D721Med (cell line): ENCODE measurements around the gene XYLT1.

ENCODE experiments used
- DNase-seq: peaks from one replicate; pipeline ENCODE4 v3.0.0; 2011; ENCODE audit warnings: low spot score; ENCODE audit not compliant: insufficient read length
- FAIRE-seq: peaks from 2 replicates; lab custom pipeline; 2011; peaks lifted over from hg19 to GRCh38; lab: Jason Lieb, UNC
- TF ChIP-seq, protein P1 (sequence below): IDR thresholded peaks from 2 replicates; pipeline ENCODE4 v1.5.1; 2012; ENCODE audit warnings: mild to moderate bottlenecking, control low read depth; ENCODE audit not compliant: insufficient read depth; ENCODE audit errors: missing control alignments

Gene XYLT1

DNA sequence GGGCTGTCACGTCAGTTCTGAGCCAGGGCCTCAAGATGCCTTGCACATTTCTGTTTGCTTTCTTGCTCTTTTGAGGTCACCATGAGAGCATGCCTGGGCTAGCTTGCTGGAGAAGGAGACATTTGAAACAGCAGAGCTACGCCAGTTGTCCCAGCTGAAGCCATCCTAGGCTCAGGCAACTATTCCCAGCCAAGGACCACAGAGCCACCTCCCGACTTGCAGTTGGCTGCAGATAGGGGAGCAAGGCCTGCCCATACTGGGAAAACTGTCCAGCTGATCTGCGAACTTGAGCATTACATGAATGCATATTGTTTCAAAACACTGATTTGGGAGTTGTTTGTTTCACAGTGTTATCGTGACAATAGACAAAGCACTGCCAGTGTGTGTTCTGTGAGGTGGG lies 340.8 kb downstream of the XYLT1 start:
- FAIRE-seq (no peak), DNase-seq (no peak)
- TF ChIP-seq, protein P1, sequence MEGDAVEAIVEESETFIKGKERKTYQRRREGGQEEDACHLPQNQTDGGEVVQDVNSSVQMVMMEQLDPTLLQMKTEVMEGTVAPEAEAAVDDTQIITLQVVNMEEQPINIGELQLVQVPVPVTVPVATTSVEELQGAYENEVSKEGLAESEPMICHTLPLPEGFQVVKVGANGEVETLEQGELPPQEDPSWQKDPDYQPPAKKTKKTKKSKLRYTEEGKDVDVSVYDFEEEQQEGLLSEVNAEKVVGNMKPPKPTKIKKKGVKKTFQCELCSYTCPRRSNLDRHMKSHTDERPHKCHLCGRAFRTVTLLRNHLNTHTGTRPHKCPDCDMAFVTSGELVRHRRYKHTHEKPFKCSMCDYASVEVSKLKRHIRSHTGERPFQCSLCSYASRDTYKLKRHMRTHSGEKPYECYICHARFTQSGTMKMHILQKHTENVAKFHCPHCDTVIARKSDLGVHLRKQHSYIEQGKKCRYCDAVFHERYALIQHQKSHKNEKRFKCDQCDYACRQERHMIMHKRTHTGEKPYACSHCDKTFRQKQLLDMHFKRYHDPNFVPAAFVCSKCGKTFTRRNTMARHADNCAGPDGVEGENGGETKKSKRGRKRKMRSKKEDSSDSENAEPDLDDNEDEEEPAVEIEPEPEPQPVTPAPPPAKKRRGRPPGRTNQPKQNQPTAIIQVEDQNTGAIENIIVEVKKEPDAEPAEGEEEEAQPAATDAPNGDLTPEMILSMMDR, result no peak

DNA sequence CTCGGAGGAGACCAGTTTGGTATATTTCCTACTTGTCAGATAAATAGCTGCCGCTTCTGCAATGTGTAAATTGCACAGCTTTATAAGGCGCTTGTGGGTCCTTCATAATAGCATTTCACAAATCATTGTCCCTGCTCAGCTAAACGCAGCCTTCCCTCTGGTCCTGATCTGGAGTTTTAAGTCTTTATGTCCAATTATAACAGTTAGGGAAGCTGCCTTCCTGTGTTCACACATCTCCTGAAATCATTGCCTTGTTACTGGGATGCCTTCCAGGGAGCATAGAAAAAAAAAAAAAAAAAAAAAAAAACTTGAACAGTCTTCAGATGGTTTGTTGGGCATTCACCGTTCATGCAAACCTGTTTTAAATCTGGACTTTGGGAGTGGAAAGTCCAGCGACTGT lies 342.0 kb downstream of the XYLT1 start:
- no peak for DNase-seq
- TF ChIP-seq, protein P1, result no peak
- FAIRE-seq, result no peak

DNA sequence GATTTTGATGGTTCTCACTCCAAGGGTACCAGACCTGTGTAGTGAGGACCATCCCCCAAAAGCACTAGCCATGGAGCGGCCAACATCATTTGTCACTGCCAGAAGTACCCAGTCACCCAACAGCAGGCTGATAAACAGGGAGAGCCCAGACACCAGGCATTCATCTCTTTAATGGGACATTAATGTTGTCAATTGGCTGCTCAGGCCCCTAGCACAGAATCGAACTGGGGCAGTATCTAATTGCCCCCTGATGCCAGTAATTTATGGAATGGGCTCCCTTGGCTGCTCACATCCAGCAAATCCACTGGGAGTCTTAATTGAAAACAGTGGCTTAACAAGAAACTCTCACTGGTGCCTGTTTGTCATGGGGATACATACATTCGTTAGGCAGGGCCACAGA lies 344.6 kb downstream of the XYLT1 start:
- no peak for DNase-seq
- no peak for FAIRE-seq
- TF ChIP-seq, protein P1, result no peak

DNA sequence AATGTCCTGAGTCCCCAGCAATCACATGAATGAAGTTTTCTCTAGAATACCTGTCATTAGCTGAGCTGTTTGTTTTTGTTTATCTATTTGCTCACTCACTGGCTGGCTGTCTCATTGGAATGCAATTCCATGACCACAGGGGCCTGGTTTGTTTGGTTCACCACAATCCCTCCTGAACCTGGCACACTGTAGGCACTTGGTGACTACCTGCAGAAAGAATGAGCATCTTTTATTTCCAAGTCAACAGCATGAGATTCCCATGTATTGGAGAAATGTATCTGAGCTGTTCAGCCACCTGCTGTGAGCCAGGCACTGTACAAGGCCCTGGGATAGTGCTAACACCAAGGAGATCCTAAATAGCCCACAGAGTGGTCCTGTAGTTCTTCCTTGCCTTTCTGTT lies 345.1 kb downstream of the XYLT1 start:
- TF ChIP-seq, protein P1, result no peak
- FAIRE-seq (no peak), DNase-seq (no peak)

DNA sequence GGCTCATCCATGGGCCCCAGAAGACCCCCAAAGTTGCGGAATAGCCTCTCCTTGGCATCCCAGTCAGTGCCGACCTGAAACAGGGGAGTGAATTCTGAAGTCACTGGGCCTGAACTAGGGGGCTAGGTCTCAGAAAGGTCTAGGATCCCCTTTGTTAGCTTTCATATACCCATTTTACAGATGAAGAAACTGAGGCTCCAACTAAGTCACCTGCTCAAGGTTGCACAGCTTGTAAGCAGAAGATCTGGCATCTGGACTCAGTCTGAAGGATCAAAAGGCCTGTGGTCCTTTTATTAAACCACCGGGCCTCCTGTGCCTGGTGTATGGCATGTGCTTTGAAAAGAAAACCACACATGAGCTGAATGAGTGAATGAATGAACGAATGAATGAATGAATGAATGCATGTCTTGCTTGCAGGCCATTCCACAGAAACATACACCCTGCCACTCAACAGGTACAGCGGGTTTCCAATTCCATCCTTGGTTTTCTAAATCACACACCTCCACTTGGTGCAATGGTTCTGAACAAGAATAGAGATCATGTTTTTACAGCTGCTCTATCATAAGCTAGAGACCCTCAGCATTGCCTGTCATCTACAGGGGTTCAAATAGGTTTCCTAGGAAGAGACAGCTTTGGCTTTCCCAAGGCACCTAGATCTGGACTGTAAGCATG lies 352.7 kb downstream of the XYLT1 start:
- FAIRE-seq (no peak), DNase-seq (no peak)
- TF ChIP-seq, protein P1, result no peak

DNA sequence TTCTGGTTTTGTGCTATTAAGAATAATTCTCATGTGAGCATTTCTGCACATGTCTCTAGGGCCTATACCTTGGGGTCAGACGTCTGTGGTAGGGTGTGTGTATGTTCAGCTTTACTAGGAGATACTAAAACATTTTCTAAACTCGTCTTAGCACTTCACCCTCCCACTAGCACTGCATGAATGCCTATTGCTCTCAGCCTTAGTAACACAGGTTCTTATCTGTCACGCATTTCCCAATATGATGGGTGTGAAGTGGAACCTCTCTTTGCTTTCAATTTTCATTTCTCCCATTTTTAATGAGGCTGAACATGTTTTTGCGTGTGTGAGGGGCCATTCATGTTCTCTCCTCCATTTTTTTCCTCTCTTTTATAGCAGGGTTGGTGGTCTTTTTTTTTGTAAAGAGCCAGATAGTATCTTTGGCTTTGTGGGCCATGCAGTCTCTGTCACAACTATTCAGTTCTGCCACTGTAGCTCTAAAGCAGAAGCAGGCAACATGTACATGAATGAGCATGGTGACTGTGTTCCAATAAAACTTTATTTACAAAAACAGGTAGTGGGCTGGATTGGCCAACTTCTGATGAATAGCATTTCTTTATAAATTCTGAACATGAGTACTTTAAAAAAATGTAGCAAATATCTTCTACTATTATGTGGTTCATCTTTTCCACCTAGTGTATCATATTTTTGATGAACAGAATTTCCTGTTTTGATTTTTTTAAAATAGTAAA lies 354.0 kb downstream of the XYLT1 start:
- TF ChIP-seq, protein P1, result no peak
- DNase-seq (no peak), FAIRE-seq (no peak)

DNA sequence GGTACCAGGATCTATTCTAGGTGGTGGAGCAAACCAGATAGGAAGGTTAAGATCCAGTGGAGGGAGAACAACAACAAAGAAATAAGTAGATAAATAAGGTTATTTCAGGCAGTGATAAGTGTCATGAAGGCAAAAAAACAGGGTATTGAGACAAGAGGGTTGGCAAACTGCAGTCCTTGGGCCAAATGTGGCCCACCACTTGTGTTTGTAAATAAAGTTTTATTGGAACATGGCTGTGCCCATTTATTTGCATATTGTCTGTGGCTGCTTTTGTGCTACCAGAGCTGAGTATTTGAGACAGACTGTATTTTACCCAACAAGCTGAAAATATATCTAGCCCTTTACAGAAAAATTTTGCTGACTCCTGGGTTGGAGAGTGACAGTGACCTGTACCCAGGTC lies 361.3 kb downstream of the XYLT1 start:
- FAIRE-seq (no peak), DNase-seq (no peak)
- TF ChIP-seq, protein P1, result no peak
